GM18861 (cell line): ENCODE results near the gene EVA1C.
"Not testable (repeated sequence)": the region's sequence is repeated elsewhere in the genome, so short reads cannot be mapped to it uniquely, and the experiment has no call there.

Experiments used
- ATAC-seq: cut with Tn5 transposase; IDR thresholded peaks from one replicate; pipeline ENCODE4 v1.9.1; 2021; ENCODE audit not compliant: unreplicated experiment

The EVA1C gene

GRCh38 chr21:32523988-32524719 lies 111.6 kb downstream of the EVA1C start:
- no peak for ATAC-seq

GRCh38 chr21:32525282-32525681 lies 112.8 kb downstream of the EVA1C start:
- no peak for ATAC-seq

- no peak for ATAC-seq
Measured at GRCh38 chr21:32529679-32530078, 117.2 kb downstream of the EVA1C start.

- not testable (repeated sequence) for ATAC-seq
Measured at GRCh38 chr21:32530809-32531208, 118.3 kb downstream of the EVA1C start.

GRCh38 chr21:32531561-32531960 lies 119.1 kb downstream of the EVA1C start:
- ATAC-seq, result not testable (repeated sequence)

GRCh38 chr21:32532636-32533035 lies 120.1 kb downstream of the EVA1C start:
- ATAC-seq, result no peak

GRCh38 chr21:32533053-32533452 lies 120.5 kb downstream of the EVA1C start:
- ATAC-seq, result no peak

- ATAC-seq, result no peak
Measured at GRCh38 chr21:32533611-32534010, 121.1 kb downstream of the EVA1C start.

GRCh38 chr21:32534113-32534512 lies 121.6 kb downstream of the EVA1C start:
- ATAC-seq, result no peak

- ATAC-seq, result no peak
Measured at GRCh38 chr21:32535612-32536011, 123.1 kb downstream of the EVA1C start.

- ATAC-seq, result no peak
Measured at GRCh38 chr21:32537569-32537881, 125.0 kb downstream of the EVA1C start.

GRCh38 chr21:32538147-32538792 lies 125.8 kb downstream of the EVA1C start:
- no peak for ATAC-seq

GRCh38 chr21:32539378-32539777 lies 126.9 kb downstream of the EVA1C start:
- no peak for ATAC-seq

- not testable (repeated sequence) for ATAC-seq
Measured at GRCh38 chr21:32543056-32543455, 130.6 kb downstream of the EVA1C start.

- ATAC-seq, result no peak
Measured at GRCh38 chr21:32543975-32544374, 131.5 kb downstream of the EVA1C start.

- ATAC-seq, result no peak
Measured at GRCh38 chr21:32544697-32545096, 132.2 kb downstream of the EVA1C start.

- no peak for ATAC-seq
Measured at GRCh38 chr21:32545948-32546441, 133.5 kb downstream of the EVA1C start.

- ATAC-seq, result no peak
Measured at GRCh38 chr21:32547018-32547417, 134.5 kb downstream of the EVA1C start.

GRCh38 chr21:32548978-32549377 lies 136.5 kb downstream of the EVA1C start:
- ATAC-seq, result no peak

GRCh38 chr21:32549440-32549839 lies 136.9 kb downstream of the EVA1C start:
- no peak for ATAC-seq

GRCh38 chr21:32549886-32550285 lies 137.4 kb downstream of the EVA1C start:
- ATAC-seq, result no peak

- no peak for ATAC-seq
Measured at GRCh38 chr21:32554832-32555638, 142.5 kb downstream of the EVA1C start.
